ENCODE measurements around the gene RGL3.
"Not testable (repeated sequence)": the region's sequence is repeated elsewhere in the genome, so short reads cannot be mapped to it uniquely, and the experiment has no call there.

RGL3 gene

DNA sequence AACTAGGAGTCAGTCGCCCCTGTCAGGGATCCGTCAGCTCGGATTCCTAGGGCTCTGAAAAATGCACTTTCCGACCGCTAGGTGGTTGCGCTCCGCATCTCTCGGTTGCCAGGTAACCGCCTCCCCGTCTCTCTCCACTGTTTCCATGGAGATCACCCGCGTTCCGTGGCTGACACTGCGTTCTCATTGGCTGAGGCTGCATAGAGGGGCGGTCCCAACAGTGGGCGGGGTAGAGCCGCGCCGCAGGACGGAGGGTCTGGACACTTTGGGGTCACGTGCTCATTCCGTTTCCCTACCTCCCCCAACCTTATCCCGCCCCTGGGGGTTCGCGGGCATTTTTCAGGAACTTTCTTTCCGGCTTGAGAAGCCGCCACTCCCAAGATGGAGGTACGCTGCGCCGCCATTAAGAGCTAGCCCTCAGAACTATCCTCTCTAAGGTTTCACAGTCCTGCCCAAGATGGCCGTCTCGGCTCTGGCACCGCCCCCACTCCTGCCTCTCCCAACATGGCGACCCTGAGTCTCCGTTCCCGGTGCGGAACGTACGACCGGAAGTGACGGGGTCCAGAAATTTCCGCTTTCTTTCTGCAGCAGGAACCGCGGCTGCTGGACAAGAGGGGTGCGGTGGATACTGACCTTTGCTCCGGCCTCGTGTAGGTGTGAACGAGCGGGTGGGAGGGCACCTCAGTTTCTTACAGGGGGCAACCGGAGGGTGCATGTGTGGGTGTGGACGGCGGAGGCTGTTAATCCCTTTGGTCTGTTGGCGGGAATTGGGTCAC is 16.1 kb upstream of the RGL3 start, which contains the start of the genes ODAD3 and PRKCSH:
ODAD3 (minus strand) TSS at position 65 of the 776 bp plus-strand sequence. CDS start 105 bp downstream, outside the sequence.
PRKCSH (plus strand) TSS at position 579 of the 776 bp plus-strand sequence. CDS start 483 bp downstream, outside the sequence.
- Mint-ChIP-seq H3K27me3 (no peaks in the 10 kb centered on the region), H3K4me1 (peaks cover 36% of the 10 kb centered on the region), H3K27ac (peak within 1 kb of the TSS; percentile 94), H3K9me3 (no peaks in the 10 kb centered on the region), H3K36me3 (peaks cover 27% of the 10 kb centered on the region), H3K4me3 (peak within 1 kb of the TSS; percentile 96)
- peak; percentile 97 for ATAC-seq

- Mint-ChIP-seq H3K36me3 (peaks cover 27% of the 10 kb centered on the region), H3K4me1 (peaks cover 36% of the 10 kb centered on the region), H3K27me3 (no peaks in the 10 kb centered on the region), H3K4me3 (peak overlapping the region; percentile 96), H3K9me3 (no peaks in the 10 kb centered on the region), H3K27ac (peak overlapping the region; percentile 94)
- peak; percentile 38 for ATAC-seq
Measured at GRCh38 chr19:11434703-11435056, 15.6 kb upstream of the RGL3 start.

- not testable (repeated sequence) for H3K4me3 Mint-ChIP-seq, H3K27ac Mint-ChIP-seq, H3K9me3 Mint-ChIP-seq, H3K27me3 Mint-ChIP-seq, ATAC-seq
- H3K36me3 Mint-ChIP-seq: peaks cover 22% of the 10 kb centered on the region
- H3K4me1 Mint-ChIP-seq: peaks cover 36% of the 10 kb centered on the region
Measured at GRCh38 chr19:11433526-11433925, 14.4 kb upstream of the RGL3 start.

GRCh38 chr19:11426656-11427055 is 7.5 kb upstream of the RGL3 start:
- H3K9me3 Mint-ChIP-seq: peaks cover 3% of the 10 kb centered on the region
- ATAC-seq: no peak
- H3K36me3 Mint-ChIP-seq: no peaks in the 10 kb centered on the region
- H3K27ac Mint-ChIP-seq: no peak overlapping the region
- H3K4me1 Mint-ChIP-seq: peaks cover 25% of the 10 kb centered on the region
- no peak overlapping the region for H3K4me3 Mint-ChIP-seq
- peaks cover 25% of the 10 kb centered on the region for H3K27me3 Mint-ChIP-seq

DNA sequence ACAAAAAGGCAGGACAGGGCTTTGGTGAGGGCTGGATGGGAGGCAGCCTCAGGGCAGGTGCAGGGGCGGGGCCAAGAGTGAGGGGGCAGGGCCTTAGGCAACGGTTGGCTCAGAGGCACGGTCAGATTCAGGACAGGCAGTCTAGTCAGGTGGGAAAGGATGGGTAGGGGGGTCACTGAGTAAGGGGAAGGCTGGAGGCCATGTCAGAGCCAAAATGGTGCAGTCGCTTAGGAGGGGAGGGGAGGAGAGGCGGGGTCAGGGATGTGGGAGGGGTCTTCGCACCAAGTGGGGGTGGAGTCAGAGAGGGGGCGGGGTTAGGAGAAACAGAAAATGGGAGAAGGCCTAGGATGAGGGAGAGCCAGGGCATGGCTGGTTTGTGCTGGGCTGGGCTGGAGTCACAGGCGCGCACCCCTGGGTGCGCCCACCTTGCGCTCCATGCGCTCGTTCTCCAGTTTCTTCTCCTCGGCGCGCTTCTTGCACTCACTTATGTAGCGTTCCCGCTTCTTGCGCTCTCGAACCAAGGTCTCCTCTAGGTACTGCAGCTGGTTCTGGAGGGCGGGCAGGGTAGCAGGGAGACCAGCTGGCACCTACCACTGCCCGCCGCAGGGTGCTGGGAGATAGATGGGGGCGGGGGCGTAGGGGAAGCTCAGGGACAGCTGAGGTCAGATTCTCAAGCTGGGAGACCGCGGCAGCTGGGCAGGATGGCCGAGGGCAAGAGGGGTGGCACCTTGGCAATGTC is 6.8 kb upstream of the RGL3 start:
- H3K4me3 Mint-ChIP-seq: no peak overlapping the region
- H3K27ac Mint-ChIP-seq: no peak overlapping the region
- peaks cover 32% of the 10 kb centered on the region for H3K4me1 Mint-ChIP-seq
- peaks cover 3% of the 10 kb centered on the region for H3K9me3 Mint-ChIP-seq
- no peak for ATAC-seq
- no peaks in the 10 kb centered on the region for H3K36me3 Mint-ChIP-seq
- H3K27me3 Mint-ChIP-seq: peaks cover 32% of the 10 kb centered on the region

DNA sequence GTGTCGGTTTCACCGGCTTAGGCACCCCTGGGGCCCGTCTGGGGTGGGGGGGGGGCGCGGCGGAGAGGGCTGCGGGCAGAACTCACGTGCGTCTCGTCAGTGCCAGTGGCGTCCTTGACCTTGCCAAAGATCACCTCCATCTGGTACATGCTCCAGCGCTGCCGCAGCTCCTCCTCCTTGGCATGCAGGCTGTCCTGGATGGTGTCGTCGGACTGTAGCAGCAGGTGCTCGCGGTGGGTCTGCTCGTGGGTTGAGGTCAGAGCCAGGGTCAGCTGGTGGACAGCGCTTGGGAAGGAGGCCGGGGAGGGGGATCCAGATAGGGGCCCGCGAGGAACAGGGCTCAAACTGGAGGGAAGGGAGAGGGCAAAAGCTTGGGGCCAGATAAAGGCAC is 4.7 kb upstream of the RGL3 start:
- peaks cover 45% of the 10 kb centered on the region for H3K4me1 Mint-ChIP-seq
- no peaks in the 10 kb centered on the region for H3K36me3 Mint-ChIP-seq
- peaks cover 48% of the 10 kb centered on the region for H3K27me3 Mint-ChIP-seq
- H3K4me3 Mint-ChIP-seq: no peak overlapping the region
- no peak for ATAC-seq
- peak overlapping the region; percentile 10 for H3K27ac Mint-ChIP-seq
- H3K9me3 Mint-ChIP-seq: peaks cover 3% of the 10 kb centered on the region

DNA sequence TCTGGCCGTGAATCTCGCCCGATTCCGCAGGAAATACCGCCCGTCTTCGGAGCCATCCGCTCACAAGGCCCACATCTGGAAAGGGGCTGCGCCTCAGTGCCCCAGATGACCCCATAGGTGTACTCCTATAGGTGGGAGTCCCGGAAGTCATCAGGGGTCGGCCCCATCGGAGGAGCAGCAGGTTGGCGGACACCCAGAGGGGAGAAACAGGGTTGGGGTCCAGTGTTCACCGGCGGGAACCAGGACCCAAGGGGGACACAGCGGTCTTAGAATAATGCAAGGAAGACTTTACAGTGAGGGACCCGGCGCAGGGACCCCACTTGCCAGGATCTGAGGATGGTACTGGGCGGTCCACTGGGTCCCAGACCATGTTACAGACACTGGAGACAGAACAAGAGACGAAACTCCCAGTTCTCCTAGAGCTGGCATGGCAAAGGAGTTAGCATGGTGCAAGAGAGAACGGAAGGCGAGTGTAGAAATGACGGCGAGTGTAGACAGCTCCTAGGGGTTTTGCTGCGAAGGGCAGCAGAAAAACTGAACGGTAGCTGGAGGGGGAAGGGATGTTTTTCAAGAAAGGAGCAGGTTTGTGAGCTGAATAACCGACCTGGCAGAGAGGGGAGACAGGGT is 4.2 kb upstream of the RGL3 start:
- Mint-ChIP-seq H3K9me3 (peaks cover 3% of the 10 kb centered on the region), H3K4me3 (no peak overlapping the region), H3K27me3 (peaks cover 53% of the 10 kb centered on the region), H3K4me1 (peaks cover 50% of the 10 kb centered on the region), H3K36me3 (no peaks in the 10 kb centered on the region), H3K27ac (peak overlapping the region; percentile 10)
- ATAC-seq: no peak

- Mint-ChIP-seq H3K27me3 (peaks cover 62% of the 10 kb centered on the region), H3K4me1 (peaks cover 56% of the 10 kb centered on the region), H3K9me3 (peaks cover 3% of the 10 kb centered on the region), H3K4me3 (peak overlapping the region; percentile 78), H3K36me3 (no peaks in the 10 kb centered on the region), H3K27ac (peak overlapping the region; percentile 10)
- ATAC-seq: peak; percentile 96
Measured at GRCh38 chr19:11422163-11423065, 3.3 kb upstream of the RGL3 start.

DNA sequence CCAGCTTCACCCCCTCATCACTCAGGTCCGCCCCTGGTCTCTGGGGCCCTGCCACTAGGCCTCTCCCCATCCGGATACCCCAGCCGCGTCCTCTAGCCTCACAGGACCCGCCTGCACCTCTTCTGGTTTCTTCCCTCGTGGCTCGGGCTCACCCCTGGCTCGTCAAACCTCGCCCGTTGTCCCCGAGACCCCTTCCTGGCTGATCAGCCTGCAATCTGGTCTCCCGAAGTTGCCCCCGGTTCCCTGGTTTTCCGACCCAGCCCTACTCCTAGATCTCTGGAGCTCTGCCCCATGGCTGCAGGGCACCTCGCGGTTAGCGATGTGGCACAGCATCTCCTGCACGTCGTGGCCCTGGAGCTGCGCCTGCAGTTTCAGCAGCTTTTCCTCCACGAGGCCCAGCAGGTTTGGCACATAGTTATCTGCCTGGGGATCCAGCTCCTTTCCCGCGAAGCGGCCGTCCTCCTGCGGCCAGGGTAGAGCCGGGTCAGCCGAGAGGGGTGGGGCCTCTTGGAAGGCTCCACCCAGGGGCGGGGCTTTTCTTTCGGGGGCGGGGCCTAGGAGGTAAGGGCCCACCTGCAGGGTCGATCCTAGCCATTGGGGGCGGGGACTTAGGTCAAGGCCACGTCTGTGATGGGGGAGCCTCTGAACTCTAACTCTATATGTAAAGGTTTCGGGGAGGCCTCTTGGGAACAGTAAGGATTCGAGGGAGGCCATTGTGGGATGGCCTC is 2.4 kb upstream of the RGL3 start:
- Mint-ChIP-seq H3K4me3 (peak overlapping the region; percentile 78), H3K27me3 (peaks cover 68% of the 10 kb centered on the region), H3K4me1 (peaks cover 56% of the 10 kb centered on the region), H3K27ac (peak overlapping the region; percentile 10), H3K9me3 (peaks cover 3% of the 10 kb centered on the region), H3K36me3 (no peaks in the 10 kb centered on the region)
- peak; percentile 67 for ATAC-seq

GRCh38 chr19:11420429-11421370 is 1.6 kb upstream of the RGL3 start:
- peak overlapping the region; percentile 78 for H3K4me3 Mint-ChIP-seq
- ATAC-seq: no peak
- H3K27ac Mint-ChIP-seq: peak overlapping the region; percentile 10
- H3K9me3 Mint-ChIP-seq: peaks cover 3% of the 10 kb centered on the region
- peaks cover 74% of the 10 kb centered on the region for H3K27me3 Mint-ChIP-seq
- no peaks in the 10 kb centered on the region for H3K36me3 Mint-ChIP-seq
- H3K4me1 Mint-ChIP-seq: peaks cover 56% of the 10 kb centered on the region

DNA sequence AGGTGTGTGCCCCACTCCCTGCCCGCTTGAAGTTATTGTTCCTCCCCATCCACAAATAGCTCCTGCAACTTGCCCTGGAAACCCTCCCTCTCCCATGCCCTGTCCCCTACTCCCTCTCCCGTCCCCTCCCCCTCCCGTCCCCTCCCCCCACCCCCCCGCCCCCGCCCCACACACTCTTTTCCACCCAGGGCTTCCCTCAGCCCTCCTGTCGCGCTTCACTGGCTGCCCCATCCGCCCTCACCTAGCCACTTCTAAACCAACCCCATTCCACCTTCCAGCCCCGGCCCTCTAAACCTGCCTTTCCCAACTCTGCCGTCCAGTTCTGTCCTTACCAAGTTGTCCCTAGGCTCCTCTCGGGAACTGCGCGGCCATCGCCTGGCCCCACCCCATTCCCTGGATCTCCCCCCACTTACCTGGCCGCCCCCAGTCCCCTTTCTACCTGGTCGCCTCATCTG is 993 bp downstream of the RGL3 start:
- peak overlapping the region; percentile 72 for H3K4me3 Mint-ChIP-seq
- no peaks in the 10 kb centered on the region for H3K9me3 Mint-ChIP-seq

GRCh38 chr19:11416346-11417052 is 2.6 kb downstream of the RGL3 start:
- no peaks in the 10 kb centered on the region for H3K9me3 Mint-ChIP-seq
- no peaks in the 10 kb centered on the region for H3K36me3 Mint-ChIP-seq
- ATAC-seq: no peak
- no peak overlapping the region for H3K4me3 Mint-ChIP-seq
- peaks cover 48% of the 10 kb centered on the region for H3K27me3 Mint-ChIP-seq
- peaks cover 30% of the 10 kb centered on the region for H3K4me1 Mint-ChIP-seq
- no peak overlapping the region for H3K27ac Mint-ChIP-seq

More for the DNA sequence above, 993 bp downstream of the RGL3 start:
- H3K4me1 Mint-ChIP-seq: peaks cover 46% of the 10 kb centered on the region
- ATAC-seq: no peak
- H3K36me3 Mint-ChIP-seq: no peaks in the 10 kb centered on the region
- peak overlapping the region; percentile 58 for H3K27ac Mint-ChIP-seq
- peaks cover 64% of the 10 kb centered on the region for H3K27me3 Mint-ChIP-seq

- Mint-ChIP-seq H3K27me3 (peaks cover 43% of the 10 kb centered on the region), H3K4me3 (no peak overlapping the region), H3K36me3 (no peaks in the 10 kb centered on the region), H3K27ac (no peak overlapping the region), H3K9me3 (no peaks in the 10 kb centered on the region), H3K4me1 (peaks cover 16% of the 10 kb centered on the region)
- no peak for ATAC-seq
Measured at GRCh38 chr19:11414544-11414943, 4.6 kb downstream of the RGL3 start.
